Neural crest cell (in vitro differentiated cells): Measurements from ENCODE around the gene DOCK1. TPM values are rescaled to one million over a fixed set of nuclear protein-coding genes. Genes with fewer than 3 reads are reported as not detected.
A peak's percentile ranks its signal among the peaks of the same experiment; 100 is the strongest.

Experiments used
- DNase-seq: peaks from one replicate; pipeline ENCODE4 v3.0.0; 2021; ENCODE audit warnings: low read depth, mixed read lengths, low spot score
- H3K27ac Mint-ChIP-seq: one replicate; pipeline ENCODE4 v1.8.0; 2021; ENCODE audit warnings: mild to moderate bottlenecking, mixed read lengths; ENCODE audit not compliant: unreplicated experiment
- H3K27me3 Mint-ChIP-seq: 2 replicates; pipeline ENCODE4 v1.8.0; 2021; ENCODE audit warnings: low read depth, mild to moderate bottlenecking, mixed read lengths
- H3K36me3 Mint-ChIP-seq: 2 replicates; pipeline ENCODE4 v1.8.0; 2021; ENCODE audit warnings: low read depth, mild to moderate bottlenecking, mixed read lengths
- H3K4me1 Mint-ChIP-seq: 2 replicates; pipeline ENCODE4 v1.8.0; 2021; ENCODE audit warnings: mixed read lengths
- H3K4me3 Mint-ChIP-seq: one replicate; pipeline ENCODE4 v1.8.0; 2021; ENCODE audit warnings: mild to moderate bottlenecking, mixed read lengths
- H3K9me3 Mint-ChIP-seq: 2 replicates; pipeline ENCODE4 v1.8.0; 2021; ENCODE audit warnings: mixed read lengths
- CTCF ChIP-seq: fragments of 200-600 bp; sonication (generic); conservative IDR thresholded peaks from 2 replicates; pipeline ENCODE4 v1.5.0; 2021; ENCODE audit warnings: antibody characterized with exemption, mild to moderate bottlenecking
- total RNA-seq: library from RNA; stranded (reverse); gene quantifications from 2 replicates; pipeline ENCODE4 v1.2.1, GENCODE V29; 2021

Gene DOCK1
- total RNA-seq, 1 donor from 2014 or later, result 55.8 TPM

- H3K27me3 Mint-ChIP-seq, result no peaks in the 10 kb centered on the region
- H3K9me3 Mint-ChIP-seq, result peaks cover 3% of the 10 kb centered on the region
- DNase-seq, result no peak
- H3K36me3 Mint-ChIP-seq, result peaks cover 12% of the 10 kb centered on the region
- no peak overlapping the region for H3K4me3 Mint-ChIP-seq
- H3K4me1 Mint-ChIP-seq, result peaks cover 11% of the 10 kb centered on the region
- TF ChIP-seq CTCF, result no peak
- H3K27ac Mint-ChIP-seq, result no peak overlapping the region
Measured at GRCh38 chr10:127085957-127086356, 180.7 kb downstream of the DOCK1 start.

GRCh38 chr10:127088908-127089307 lies 183.7 kb downstream of the DOCK1 start:
- peaks cover 11% of the 10 kb centered on the region for H3K4me1 Mint-ChIP-seq
- peaks cover 5% of the 10 kb centered on the region for H3K36me3 Mint-ChIP-seq
- no peaks in the 10 kb centered on the region for H3K27me3 Mint-ChIP-seq
- no peak overlapping the region for H3K4me3 Mint-ChIP-seq
- H3K27ac Mint-ChIP-seq, result peak overlapping the region; percentile 27
- DNase-seq, result no peak
- peaks cover 3% of the 10 kb centered on the region for H3K9me3 Mint-ChIP-seq
- TF ChIP-seq CTCF, result no peak

- no peak overlapping the region for H3K4me3 Mint-ChIP-seq
- H3K4me1 Mint-ChIP-seq, result peaks cover 11% of the 10 kb centered on the region
Measured at GRCh38 chr10:127089446-127089845, 184.2 kb downstream of the DOCK1 start.

GRCh38 chr10:127090138-127090537 lies 184.9 kb downstream of the DOCK1 start:
- no peak for DNase-seq
- peaks cover 11% of the 10 kb centered on the region for H3K4me1 Mint-ChIP-seq

More at GRCh38 chr10:127089446-127089845, 184.2 kb downstream of the DOCK1 start:
- H3K36me3 Mint-ChIP-seq, result peaks cover 7% of the 10 kb centered on the region
- peak overlapping the region; percentile 27 for H3K27ac Mint-ChIP-seq
- peaks cover 3% of the 10 kb centered on the region for H3K9me3 Mint-ChIP-seq
- no peak for TF ChIP-seq CTCF
- no peak for DNase-seq
- H3K27me3 Mint-ChIP-seq, result no peaks in the 10 kb centered on the region

GRCh38 chr10:127091354-127091753 lies 186.1 kb downstream of the DOCK1 start:
- H3K4me1 Mint-ChIP-seq, result peaks cover 11% of the 10 kb centered on the region
- DNase-seq, result no peak
- H3K9me3 Mint-ChIP-seq, result peaks cover 3% of the 10 kb centered on the region
- H3K4me3 Mint-ChIP-seq, result no peak overlapping the region
- no peak overlapping the region for H3K27ac Mint-ChIP-seq
- no peak for TF ChIP-seq CTCF
- peaks cover 10% of the 10 kb centered on the region for H3K36me3 Mint-ChIP-seq
- no peaks in the 10 kb centered on the region for H3K27me3 Mint-ChIP-seq

More at GRCh38 chr10:127090138-127090537, 184.9 kb downstream of the DOCK1 start:
- Mint-ChIP-seq H3K9me3 (peaks cover 3% of the 10 kb centered on the region), H3K36me3 (peaks cover 8% of the 10 kb centered on the region), H3K4me3 (no peak overlapping the region), H3K27ac (no peak overlapping the region), H3K27me3 (no peaks in the 10 kb centered on the region)
- TF ChIP-seq CTCF, result no peak
